Measurements from ENCODE around the gene ATAD3B.

- TF ChIP-seq ZFP1 (CRISPR knock-in tag; IDR thresholded peaks at IDR 0.05) (no peak), HNF4G (IDR thresholded peaks at IDR 0.05; ENCODE audit: borderline replicate concordance, low read depth, low read length) (no peak), HNF4G (CRISPR knock-in tag; IDR thresholded peaks at IDR 0.05; ENCODE audit: borderline replicate concordance, low read depth) (no peak), BHLHE40 (IDR thresholded peaks at IDR 0.05; ENCODE audit: low read length) (no peak), CENPX (CRISPR knock-in tag; IDR thresholded peaks at IDR 0.05) (no peak), PBX3 (CRISPR knock-in tag; IDR thresholded peaks at IDR 0.05; ENCODE audit: borderline replicate concordance) (no peak), TBL1XR1 (IDR thresholded peaks at IDR 0.05; ENCODE audit: borderline replicate concordance, low read length, partially characterized antibody) (no peak), HNF1B (CRISPR knock-in tag; IDR thresholded peaks at IDR 0.05) (no peak), ATF2 (CRISPR knock-in tag; IDR thresholded peaks at IDR 0.05) (no peak), USF2 (IDR thresholded peaks at IDR 0.05; ENCODE audit: low read depth, low read length) (no peak), USF2 (CRISPR knock-in tag; IDR thresholded peaks at IDR 0.05; ENCODE audit: borderline replicate concordance) (no peak), JUND (CRISPR knock-in tag; IDR thresholded peaks at IDR 0.05) (no peak), CTCF (CRISPR knock-in tag; IDR thresholded peaks at IDR 0.05) (no peak), CEBPZ (IDR thresholded peaks at IDR 0.05; ENCODE audit: low read length) (no peak), SRF (IDR thresholded peaks at IDR 0.05; ENCODE audit: low read depth, low read length) (no peak), ARNTL (CRISPR knock-in tag; IDR thresholded peaks at IDR 0.05) (0 out of 2 replicates have a peak, but pooled peaks have one; percentile 1)
Measured at GRCh38 chr1:1430992-1431844, 40.3 kb upstream of the ATAD3B start.
